Astrocyte of the cerebellum (primary cell): Measurements from ENCODE around the gene ZNF518A.

ENCODE experiments used
- DNase-seq: peaks from one replicate; pipeline ENCODE4 v3.0.0-alpha.2; 2011; ENCODE audit warnings: low read depth
- H3K4me3 ChIP-seq: 2 replicates; pipeline ENCODE4 v1.5.1; 2011; ENCODE audit warnings: mild to moderate bottlenecking, low read depth, low read length, moderate library complexity
- CTCF ChIP-seq: IDR thresholded peaks from 2 replicates; pipeline ENCODE4 v1.5.1; 2012; ENCODE audit warnings: low read length, low read depth, moderate library complexity, mild to moderate bottlenecking; ENCODE audit errors: missing control alignments
- in situ Hi-C: cut with HindIII; loops from 2 replicates; pipeline ENCODE4 v1.10.0; 2017; ENCODE audit warnings: low sequenced_read_pairs

Gene ZNF518A

GRCh38 chr10:96133135-96133534, 3.0 kb downstream of the ZNF518A start:
- no peak for TF ChIP-seq CTCF
- no peak for DNase-seq
- no peak overlapping the region for H3K4me3 ChIP-seq
- in situ Hi-C loops = no loop called here

DNA sequence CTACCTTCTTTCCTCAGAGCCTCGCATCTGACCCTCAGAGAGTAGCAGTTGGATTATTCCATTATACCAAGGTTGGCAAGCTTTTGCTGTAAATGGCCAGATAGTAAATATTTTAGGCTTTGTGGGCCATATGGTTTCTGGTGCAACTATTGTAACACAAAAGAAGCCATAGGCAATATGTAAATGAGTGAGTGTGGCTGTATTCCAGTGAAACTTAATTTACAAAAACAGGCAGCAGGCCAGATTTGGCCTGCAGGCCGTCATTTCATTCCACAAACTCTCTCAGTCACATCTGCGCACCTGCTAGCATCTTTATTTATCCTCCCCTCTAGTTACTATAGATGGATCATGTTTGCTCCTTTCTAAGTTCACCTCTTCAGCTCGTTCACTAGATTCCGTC, 6.7 kb downstream of the ZNF518A start:
- no peak for DNase-seq
- no peak overlapping the region for H3K4me3 ChIP-seq
- in situ Hi-C loops = no loop called here

DNA sequence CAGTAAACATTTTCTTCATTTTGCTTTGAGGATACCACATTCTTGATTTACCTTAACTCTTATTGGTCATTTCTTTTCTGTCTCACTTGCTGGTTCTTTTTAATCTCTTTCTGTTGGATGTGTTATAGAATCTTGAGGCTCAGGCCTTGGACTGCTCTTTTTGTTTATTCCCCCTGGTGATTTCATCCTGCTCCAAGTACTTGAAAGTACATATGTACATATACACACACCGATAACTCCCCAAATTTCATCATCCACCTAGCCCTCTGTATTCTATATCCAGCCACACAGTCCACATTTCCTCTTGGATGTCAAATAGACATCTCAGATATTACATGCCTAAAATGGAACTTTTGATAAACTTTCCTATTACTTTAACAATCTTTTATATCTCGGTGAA, 7.5 kb downstream of the ZNF518A start:
- no peak for DNase-seq
- no peak overlapping the region for H3K4me3 ChIP-seq
- in situ Hi-C loops = no loop called here
- TF ChIP-seq CTCF = no peak

More for the DNA sequence above, 6.7 kb downstream of the ZNF518A start:
- no peak for TF ChIP-seq CTCF

GRCh38 chr10:96138102-96138501, 8.0 kb downstream of the ZNF518A start:
- H3K4me3 ChIP-seq = no peak overlapping the region
- in situ Hi-C loops = no loop called here
- TF ChIP-seq CTCF = no peak
- no peak for DNase-seq

GRCh38 chr10:96152437-96152836, 22.3 kb downstream of the ZNF518A start:
- no peak for TF ChIP-seq CTCF
- H3K4me3 ChIP-seq = no peak overlapping the region
- no peak for DNase-seq
- in situ Hi-C loops = no loop called here

DNA sequence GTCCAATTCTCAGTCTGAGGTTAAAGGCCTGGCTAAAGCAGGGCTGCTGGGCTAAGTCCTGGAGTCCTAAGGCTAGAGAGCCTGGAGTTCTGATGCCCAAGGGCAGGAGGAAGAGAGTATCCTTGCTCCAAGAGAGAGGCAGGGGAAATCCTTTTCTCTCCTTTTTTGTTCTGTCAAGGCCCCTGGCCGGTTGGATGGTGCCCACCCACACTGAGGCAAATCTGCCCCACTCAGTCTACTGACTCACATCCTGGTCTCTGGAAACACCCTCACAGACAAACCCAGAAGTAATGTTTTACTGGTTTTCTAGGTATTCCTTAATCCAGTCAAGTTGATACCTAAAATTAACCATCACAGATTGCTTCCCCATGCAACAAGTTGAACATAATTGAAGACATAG, 23.0 kb downstream of the ZNF518A start:
- in situ Hi-C loops = no loop called here
- TF ChIP-seq CTCF = no peak
- H3K4me3 ChIP-seq = no peak overlapping the region
- DNase-seq = no peak

DNA sequence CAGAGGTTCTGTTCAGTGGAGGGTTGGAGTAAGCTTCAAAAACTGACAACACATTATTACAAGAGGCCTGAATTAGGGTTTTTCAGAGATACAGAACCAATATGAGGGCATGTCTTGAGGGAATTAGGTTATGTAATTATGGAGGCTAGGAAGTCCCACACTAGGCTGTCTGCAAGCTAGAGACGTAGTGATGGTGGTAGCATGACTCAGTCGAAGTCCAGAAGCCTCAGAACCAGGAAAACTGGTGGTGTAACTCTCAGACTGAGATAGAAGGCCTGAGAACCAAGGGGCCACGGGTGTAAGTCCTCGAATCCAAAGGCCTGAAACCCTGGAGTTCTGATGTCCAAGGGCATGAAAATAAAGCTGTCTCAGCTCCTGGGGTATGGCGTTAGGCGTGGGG, 35.6 kb downstream of the ZNF518A start:
- no peak for TF ChIP-seq CTCF
- H3K4me3 ChIP-seq = no peak overlapping the region
- in situ Hi-C loops = no loop called here
- no peak for DNase-seq
